Memory B cell (primary cell): ENCODE measurements around the gene UBL5.
"Not testable (repeated sequence)": the region's sequence is repeated elsewhere in the genome, so short reads cannot be mapped to it uniquely, and the experiment has no call there.

Experiments
- ATAC-seq: fragments of 150-1000 bp; cut with Tn5 transposase; 2 replicates; pipeline ENCODE4 v1.10.0; 2021; ENCODE audit warnings: low read depth, mild to moderate bottlenecking, moderate library complexity
- DNase-seq, 2 donors: peaks; one replicate each; pipeline ENCODE4 v3.0.0; 2022; ENCODE audit warnings: low spot score in 2 of 2
- H3K27ac Mint-ChIP-seq: one replicate; pipeline ENCODE4 v1.8.0; 2022; ENCODE audit warnings: mild to moderate bottlenecking, moderate library complexity, mixed read lengths
- H3K27me3 Mint-ChIP-seq: one replicate; pipeline ENCODE4 v1.8.0; 2022; ENCODE audit warnings: mixed read lengths
- H3K36me3 Mint-ChIP-seq: one replicate; pipeline ENCODE4 v1.8.0; 2022; ENCODE audit warnings: mild to moderate bottlenecking, mixed read lengths
- H3K4me1 Mint-ChIP-seq: one replicate; pipeline ENCODE4 v1.8.0; 2022; ENCODE audit warnings: mixed read lengths
- H3K4me3 Mint-ChIP-seq: one replicate; pipeline ENCODE4 v1.8.0; 2022; ENCODE audit warnings: mild to moderate bottlenecking, moderate library complexity, mixed read lengths
- H3K9me3 Mint-ChIP-seq: one replicate; pipeline ENCODE4 v1.8.0; 2022; ENCODE audit warnings: mixed read lengths

UBL5 gene

DNA sequence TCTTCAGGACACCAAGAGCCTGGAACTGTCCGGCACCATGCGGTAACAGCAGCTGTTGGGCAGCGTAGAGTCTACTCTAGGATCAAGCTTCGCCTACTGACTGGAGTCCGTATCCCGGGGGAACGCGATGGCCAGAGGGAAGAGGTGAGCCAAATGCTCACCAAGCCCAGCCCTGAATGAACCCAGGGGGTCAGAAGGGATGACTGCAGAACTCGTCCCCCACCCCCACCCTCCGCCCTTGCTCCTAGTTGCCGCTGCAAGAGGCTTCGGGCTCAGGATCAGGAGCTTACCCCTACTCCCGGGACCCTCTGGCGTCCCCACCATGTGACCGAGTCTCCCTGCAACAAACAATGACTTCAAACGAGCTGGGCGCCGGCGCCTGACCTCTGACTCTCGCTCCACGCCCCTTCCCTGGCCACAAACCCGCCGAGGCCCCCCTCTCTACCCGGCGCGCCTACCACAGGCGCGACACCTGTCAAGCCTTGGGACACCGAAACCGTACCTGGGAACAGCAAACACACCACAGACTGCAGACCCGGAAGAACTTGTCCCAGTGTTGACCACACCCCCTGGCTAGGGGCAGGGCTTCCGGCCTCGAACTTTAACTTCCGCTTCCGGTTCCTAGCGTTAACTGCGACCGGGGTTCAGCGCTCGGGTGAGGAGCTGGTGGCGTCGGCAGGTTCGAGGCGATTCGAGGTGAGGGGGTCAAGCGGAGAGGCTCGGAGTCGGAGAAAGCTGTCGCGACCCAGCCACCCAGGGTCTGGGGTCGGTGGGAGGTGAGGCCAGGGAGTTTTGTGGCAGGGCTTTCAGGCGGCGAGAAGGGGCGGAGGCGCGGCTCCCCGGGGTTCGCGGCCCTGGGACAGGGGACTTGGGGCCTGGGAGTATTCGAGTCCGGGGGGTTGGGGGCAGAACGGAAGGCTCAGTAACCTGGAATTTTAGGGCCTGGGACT lies at the start of gene UBL5:
Gene UBL5, plus strand, starts transcription at position 630 of the 950 bp plus-strand sequence. CDS start 420 bp downstream, outside the sequence.
- Mint-ChIP-seq H3K9me3 (no peaks in the 10 kb centered on the region), H3K36me3 (peaks cover 8% of the 10 kb centered on the region), H3K27me3 (no peaks in the 10 kb centered on the region), H3K4me1 (peaks cover 17% of the 10 kb centered on the region), H3K4me3 (peak within 1 kb of the TSS; percentile 97), H3K27ac (peak within 1 kb of the TSS; percentile 96)
- peak; percentile 99 for ATAC-seq
- DNase-seq: peak; percentile 75 to 82

DNA sequence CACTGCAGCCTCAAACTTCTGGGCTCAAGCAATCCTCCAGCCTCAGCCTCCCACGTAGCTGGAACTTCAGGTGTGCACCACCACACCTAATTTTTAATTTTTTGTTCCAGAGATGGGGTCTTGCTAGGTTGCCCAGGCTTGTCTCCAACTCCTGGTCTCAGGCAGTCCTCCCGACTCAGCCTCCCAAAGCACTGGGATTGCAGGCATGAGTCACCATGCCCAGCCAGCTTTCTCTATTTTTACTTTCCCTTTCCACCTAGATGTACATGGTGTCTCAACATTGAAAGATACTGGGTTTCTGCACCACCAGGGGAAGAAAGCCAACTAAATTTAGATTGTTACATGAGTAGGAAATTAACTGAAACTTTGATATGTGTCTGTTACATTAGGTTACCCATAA lies 45.4 kb upstream of the UBL5 start:
- peaks cover 14% of the 10 kb centered on the region for H3K36me3 Mint-ChIP-seq
- H3K4me1 Mint-ChIP-seq: peaks cover 8% of the 10 kb centered on the region
- no peak for ATAC-seq
- peaks cover 3% of the 10 kb centered on the region for H3K9me3 Mint-ChIP-seq
- no peak overlapping the region for H3K4me3 Mint-ChIP-seq
- H3K27me3 Mint-ChIP-seq: no peaks in the 10 kb centered on the region
- no peak for DNase-seq
- H3K27ac Mint-ChIP-seq: no peak overlapping the region

DNA sequence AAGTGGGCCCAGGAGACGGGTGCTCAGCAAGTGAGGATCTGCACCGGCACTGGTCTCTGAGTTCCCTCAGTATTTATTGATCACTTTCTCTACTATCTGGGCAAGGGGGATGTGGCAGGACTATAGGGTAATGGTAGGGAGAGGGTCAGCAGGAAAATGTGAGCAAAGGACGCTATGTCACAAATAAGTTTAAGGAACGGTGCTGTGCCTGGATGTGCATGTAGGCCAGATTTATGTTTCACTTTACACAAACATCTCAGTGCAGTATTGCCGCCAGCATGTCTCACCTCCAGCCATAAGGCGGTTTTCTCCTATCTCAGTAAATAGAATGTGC lies 43.6 kb upstream of the UBL5 start:
- not testable (repeated sequence) for H3K27me3 Mint-ChIP-seq, H3K4me1 Mint-ChIP-seq, ATAC-seq, H3K9me3 Mint-ChIP-seq, DNase-seq, H3K27ac Mint-ChIP-seq, H3K36me3 Mint-ChIP-seq
- peak overlapping the region; percentile 49 for H3K4me3 Mint-ChIP-seq

DNA sequence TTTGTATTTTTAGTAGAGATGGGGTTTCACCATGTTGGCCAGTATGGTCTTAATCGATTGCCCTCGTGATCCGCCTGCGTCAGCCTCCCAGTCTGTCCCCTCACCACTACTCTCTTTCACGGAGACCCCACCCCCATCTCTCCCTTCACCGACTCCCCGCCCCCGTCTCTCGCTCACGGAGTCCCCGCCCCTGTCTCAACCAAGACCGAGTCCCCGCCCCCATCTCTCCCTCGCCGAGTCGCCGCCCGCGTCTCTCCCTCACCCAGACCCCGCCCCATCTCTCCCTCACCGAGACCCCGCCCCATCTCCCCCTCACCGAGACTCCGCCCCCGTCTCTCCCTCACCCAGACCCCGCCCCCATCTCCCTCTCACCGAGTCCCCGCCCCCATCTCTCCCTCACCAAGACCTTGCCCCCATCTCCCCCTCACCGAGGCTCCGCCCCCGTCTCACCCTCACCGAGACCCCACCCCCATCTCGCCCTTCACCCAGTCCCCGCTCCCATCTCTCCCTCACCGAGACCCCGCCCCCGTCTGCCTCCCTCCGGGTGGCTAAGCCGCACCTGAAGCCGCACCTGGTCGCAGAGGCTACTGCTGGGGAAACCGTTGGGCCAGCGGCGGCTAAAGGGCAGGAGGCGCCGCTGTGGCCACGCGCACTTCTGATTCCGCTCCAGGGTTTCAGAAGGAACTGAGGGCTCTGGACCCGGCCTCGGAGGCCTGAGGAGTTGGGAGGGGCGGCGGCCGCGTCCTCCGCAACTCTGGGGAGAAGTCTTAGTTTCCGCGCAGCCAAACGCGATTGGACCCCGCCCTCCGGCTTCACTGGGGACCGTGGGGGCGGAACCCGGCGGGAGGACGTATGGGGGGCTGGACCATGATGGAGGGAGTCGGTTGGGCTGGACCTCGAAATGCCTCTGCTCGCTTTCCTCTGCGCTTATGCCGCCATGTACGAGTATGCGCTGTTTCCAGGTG lies 42.1 kb upstream of the UBL5 start:
- H3K36me3 Mint-ChIP-seq: peaks cover 9% of the 10 kb centered on the region

DNA sequence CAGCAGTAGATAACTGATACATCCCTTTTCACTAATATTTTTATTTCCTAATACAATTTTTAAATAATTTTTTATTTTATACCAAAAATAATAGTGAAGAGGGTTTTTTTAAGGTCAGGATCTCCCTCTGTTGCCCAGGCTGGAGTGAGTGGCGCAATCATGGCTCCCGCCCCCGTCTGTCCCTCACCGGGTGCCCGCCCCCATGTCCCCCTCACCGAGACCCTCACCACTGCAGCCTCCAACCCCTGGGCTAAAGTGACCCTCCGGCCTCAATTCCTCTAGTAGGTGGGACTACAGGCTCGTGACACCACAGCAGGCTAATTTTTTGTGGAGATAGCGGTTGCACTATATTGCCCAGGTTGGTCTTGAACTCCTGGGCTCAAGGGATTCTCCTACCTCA lies 41.4 kb upstream of the UBL5 start:
- H3K27me3 Mint-ChIP-seq: no peaks in the 10 kb centered on the region

More for the DNA sequence above, 42.1 kb upstream of the UBL5 start:
- peak; percentile 89 to 90 for DNase-seq
- Mint-ChIP-seq H3K4me3 (peak overlapping the region; percentile 89), H3K9me3 (peaks cover 2% of the 10 kb centered on the region), H3K4me1 (peaks cover 13% of the 10 kb centered on the region), H3K27ac (peak overlapping the region; percentile 93), H3K27me3 (no peaks in the 10 kb centered on the region)
- ATAC-seq: peak; percentile 80

DNA sequence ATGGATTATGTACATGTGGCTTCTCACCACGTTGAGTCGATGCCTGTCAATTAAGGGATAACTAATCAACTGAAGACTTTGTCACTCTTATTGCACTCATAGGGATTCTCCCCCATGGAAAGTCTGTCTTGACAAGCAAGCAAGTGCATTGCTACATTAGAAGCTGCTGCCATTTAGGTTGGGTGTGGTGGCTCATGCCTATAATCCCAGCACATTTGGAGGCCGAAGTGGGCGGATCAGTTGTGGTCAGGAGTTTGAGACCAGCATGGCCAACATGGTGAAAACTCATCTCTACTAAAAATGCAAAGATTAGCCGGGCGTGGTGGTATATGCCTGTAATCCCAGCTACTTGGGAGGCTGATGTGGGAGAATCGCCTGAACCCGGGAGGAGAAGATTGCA lies 40.9 kb upstream of the UBL5 start:
- no peak for DNase-seq
- Mint-ChIP-seq H3K36me3 (peaks cover 5% of the 10 kb centered on the region), H3K9me3 (peaks cover 2% of the 10 kb centered on the region), H3K4me3 (peak overlapping the region; percentile 82), H3K4me1 (peaks cover 16% of the 10 kb centered on the region), H3K27ac (no peak overlapping the region), H3K27me3 (no peaks in the 10 kb centered on the region)
- ATAC-seq: no peak

More for the DNA sequence above, 41.4 kb upstream of the UBL5 start:
- ATAC-seq (no peak), DNase-seq (no peak)
- H3K4me3 Mint-ChIP-seq: peak overlapping the region; percentile 89
- H3K4me1 Mint-ChIP-seq: peaks cover 13% of the 10 kb centered on the region
- peaks cover 2% of the 10 kb centered on the region for H3K9me3 Mint-ChIP-seq
- peaks cover 5% of the 10 kb centered on the region for H3K36me3 Mint-ChIP-seq
- peak overlapping the region; percentile 93 for H3K27ac Mint-ChIP-seq

DNA sequence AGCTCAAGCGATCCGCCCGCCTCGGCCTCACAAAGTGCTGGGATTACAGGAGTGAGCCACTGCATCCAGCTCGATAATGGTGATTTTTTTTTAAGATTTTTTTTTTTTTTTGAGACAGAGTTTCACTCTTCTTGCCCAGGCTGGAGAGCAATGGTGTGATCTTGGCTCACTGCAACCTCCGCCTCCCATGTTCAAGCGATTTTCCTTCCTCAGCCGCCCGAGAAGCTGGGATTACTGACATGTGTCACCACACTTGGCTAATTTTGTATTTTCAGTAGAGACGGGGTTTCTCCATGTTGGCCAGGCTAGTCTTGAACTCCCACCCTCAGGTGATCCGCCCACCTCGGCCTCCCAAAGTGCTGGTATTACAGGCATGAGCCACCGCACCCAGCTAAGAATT lies 39.1 kb upstream of the UBL5 start:
- H3K36me3 Mint-ChIP-seq, H3K27ac Mint-ChIP-seq, H3K27me3 Mint-ChIP-seq, H3K9me3 Mint-ChIP-seq, H3K4me3 Mint-ChIP-seq, ATAC-seq, DNase-seq: not testable (repeated sequence)
- H3K4me1 Mint-ChIP-seq: peaks cover 24% of the 10 kb centered on the region

DNA sequence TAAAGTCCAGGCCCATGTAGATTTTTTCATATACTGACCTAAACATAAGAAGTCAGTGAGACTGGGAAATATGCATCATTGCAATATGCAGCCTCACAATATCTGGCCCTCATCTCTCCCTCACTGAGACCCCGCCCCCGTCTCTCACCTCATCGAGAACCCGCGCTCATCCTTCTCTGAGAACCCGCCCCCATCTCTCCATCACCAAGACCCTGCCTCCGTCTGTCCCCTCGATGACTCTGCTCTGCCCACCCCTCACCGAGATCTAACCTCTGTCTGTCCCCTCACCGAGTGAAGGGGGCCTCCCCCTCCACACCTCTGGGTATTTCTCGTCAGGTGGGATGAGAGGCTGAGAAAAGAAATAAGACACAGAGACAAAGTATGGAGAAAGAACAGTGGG lies 38.7 kb upstream of the UBL5 start:
- peaks cover 2% of the 10 kb centered on the region for H3K9me3 Mint-ChIP-seq
- DNase-seq (no peak), ATAC-seq (no peak)
- no peaks in the 10 kb centered on the region for H3K27me3 Mint-ChIP-seq
- H3K4me3 Mint-ChIP-seq: peak overlapping the region; percentile 3
- H3K4me1 Mint-ChIP-seq: peaks cover 24% of the 10 kb centered on the region
- H3K27ac Mint-ChIP-seq: no peak overlapping the region
- H3K36me3 Mint-ChIP-seq: no peaks in the 10 kb centered on the region

DNA sequence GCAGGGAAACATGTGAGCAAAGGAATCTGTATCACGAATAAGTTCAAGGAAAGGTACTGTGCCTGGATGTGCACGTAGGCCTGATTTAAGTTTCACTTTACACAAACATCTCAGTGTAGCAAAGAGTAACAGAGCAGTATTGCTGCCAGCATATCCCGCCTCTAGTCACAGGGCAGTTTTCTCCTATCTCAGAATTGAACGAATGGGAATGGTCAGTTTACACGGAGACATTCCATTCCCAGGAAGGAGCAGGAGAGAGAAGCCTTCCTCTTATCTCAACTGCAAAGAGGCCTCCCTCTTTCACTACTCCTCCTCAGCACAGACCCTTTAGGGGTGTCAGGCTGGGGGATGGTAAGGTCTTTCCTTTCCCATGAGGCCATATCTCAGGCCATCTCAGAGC lies 38.1 kb upstream of the UBL5 start:
- peaks cover 24% of the 10 kb centered on the region for H3K4me1 Mint-ChIP-seq

DNA sequence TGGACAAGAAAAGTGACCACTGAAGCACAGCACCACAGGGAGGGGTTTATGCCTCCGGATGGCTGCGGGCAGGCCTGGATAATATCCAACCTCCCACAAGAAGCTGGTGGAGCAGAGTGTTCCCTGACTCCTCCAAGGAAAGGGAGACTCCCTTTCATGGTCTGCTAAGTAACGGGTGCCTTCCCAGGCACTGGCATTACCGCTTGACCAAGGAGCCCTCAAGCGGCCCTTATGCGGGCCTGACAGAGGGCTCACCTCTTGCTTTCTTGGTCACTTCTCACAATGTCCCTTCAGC lies 36.7 kb upstream of the UBL5 start:
- peaks cover 19% of the 10 kb centered on the region for H3K4me1 Mint-ChIP-seq
- not testable (repeated sequence) for H3K27me3 Mint-ChIP-seq, DNase-seq, H3K4me3 Mint-ChIP-seq, H3K36me3 Mint-ChIP-seq, H3K27ac Mint-ChIP-seq, H3K9me3 Mint-ChIP-seq, ATAC-seq

More for the DNA sequence above, 38.1 kb upstream of the UBL5 start:
- not testable (repeated sequence) for H3K27ac Mint-ChIP-seq, H3K9me3 Mint-ChIP-seq, H3K36me3 Mint-ChIP-seq, H3K27me3 Mint-ChIP-seq, H3K4me3 Mint-ChIP-seq, ATAC-seq, DNase-seq

DNA sequence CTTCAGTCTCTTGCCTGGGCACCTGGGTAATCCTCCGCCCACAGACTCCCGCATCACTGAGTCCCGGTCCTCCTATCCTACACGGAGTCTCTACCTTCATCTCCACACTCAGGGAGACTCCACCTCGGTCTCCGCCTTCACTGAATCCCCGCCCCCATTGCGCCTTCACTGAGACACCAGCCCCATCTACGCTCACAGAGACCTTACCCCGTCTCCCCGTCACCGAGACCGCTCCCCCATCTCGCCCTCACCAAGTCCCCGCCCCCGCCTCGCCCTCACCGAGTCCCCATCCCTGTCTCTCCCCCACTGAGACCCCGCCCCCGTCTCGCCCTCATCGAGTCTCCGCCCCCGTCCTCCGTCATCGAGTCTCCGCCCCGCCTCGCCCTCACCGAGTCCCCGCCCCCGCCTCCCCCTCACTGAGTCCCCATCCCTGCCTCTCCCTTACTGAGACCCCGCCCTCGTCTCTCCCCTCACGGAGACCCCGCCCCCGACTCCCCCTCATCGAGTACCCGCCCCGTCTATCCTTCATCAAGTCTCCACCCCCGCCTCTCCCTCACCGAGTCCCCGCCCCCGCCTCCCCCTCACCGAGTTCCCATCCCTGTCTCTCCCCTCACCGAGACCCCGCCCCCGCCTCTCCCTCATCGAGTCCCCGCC lies 36.0 kb upstream of the UBL5 start:
- peaks cover 2% of the 10 kb centered on the region for H3K9me3 Mint-ChIP-seq
- peak overlapping the region; percentile 96 for H3K4me3 Mint-ChIP-seq
- H3K27ac Mint-ChIP-seq: peak overlapping the region; percentile 98
- H3K36me3 Mint-ChIP-seq: no peaks in the 10 kb centered on the region
- ATAC-seq (peak; percentile 33), DNase-seq (peak; percentile 73 to 82)
- H3K4me1 Mint-ChIP-seq: peaks cover 19% of the 10 kb centered on the region
- H3K27me3 Mint-ChIP-seq: no peaks in the 10 kb centered on the region

DNA sequence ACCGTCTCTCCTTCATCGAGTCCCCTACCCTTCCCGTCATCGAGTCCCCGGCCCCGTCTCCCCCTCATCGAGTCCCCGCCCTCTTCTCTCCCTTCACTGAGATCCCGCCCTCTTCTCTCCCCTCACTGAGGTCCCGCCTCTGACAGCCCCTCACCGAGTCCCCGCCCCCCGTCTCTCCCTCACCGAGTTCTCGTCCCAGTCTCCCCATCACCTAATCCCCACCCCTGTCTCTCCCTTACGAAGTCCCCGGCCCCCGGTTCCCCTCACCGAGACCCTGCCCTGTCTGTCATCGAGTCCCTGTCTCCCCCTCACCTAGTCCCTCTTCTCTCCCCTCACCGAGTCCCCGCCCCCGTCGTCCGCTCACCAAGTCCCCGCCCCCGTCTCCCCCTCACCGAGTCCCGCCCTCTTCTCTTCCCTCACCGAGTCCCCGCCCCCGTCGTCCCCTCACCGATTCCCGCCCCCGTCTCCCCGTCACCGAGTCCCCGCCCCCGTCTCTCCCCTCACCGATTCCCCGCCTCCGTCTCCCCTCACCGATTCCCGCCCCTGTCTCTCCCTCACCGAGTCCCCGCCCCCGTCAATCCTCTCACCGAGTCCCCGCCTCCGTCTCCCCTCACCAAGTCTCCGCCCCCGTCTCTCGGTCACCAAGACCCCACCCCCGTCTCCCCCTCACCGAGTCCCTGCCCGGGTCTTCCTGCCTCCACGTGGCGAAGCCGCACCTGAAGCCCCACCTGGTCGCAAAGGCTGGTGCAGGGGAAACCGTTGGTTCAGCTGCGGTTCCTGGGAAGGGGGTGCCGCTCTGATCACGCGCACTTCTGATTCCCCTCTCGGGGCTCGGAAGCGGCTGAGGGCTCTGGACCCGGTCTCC lies 35.3 kb upstream of the UBL5 start:
- H3K36me3 Mint-ChIP-seq: no peaks in the 10 kb centered on the region
- H3K27ac Mint-ChIP-seq: peak overlapping the region; percentile 98

DNA sequence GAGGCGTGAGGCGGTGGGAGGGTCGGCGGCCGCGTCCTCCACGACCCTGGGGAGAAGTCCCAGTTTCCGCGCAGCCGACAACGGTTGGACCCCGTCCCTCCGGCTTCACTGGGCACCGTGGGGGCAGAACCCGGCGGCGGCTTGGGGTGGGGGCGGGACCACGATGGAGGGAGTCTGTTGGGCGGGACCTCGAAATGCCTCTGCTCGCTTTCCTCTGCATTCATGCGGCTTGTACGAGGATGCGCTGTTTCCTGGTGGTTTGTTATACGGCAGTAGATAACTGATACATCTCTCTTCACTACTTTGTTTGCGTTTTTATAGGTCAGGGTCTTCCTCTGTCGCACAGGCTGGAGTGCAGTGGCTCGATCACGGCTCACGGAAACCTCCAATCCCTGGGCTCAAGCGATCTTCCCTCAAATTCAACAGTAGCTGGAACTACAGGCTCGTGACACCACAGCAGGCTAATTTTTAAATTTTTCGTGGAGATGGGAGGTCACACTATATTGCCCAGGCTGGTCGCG lies 34.6 kb upstream of the UBL5 start:
- H3K27ac Mint-ChIP-seq: peak overlapping the region; percentile 98
- ATAC-seq (peak; percentile 6), DNase-seq (no peak)
- H3K27me3 Mint-ChIP-seq: no peaks in the 10 kb centered on the region
- no peaks in the 10 kb centered on the region for H3K9me3 Mint-ChIP-seq
- H3K4me3 Mint-ChIP-seq: peak overlapping the region; percentile 96
- peaks cover 19% of the 10 kb centered on the region for H3K4me1 Mint-ChIP-seq
- H3K36me3 Mint-ChIP-seq: no peaks in the 10 kb centered on the region

More for the DNA sequence above, 35.3 kb upstream of the UBL5 start:
- peak overlapping the region; percentile 96 for H3K4me3 Mint-ChIP-seq
- ATAC-seq: peak; percentile 54
- H3K27me3 Mint-ChIP-seq: no peaks in the 10 kb centered on the region
- peaks cover 19% of the 10 kb centered on the region for H3K4me1 Mint-ChIP-seq
- peak; percentile 86 to 93 for DNase-seq
- H3K9me3 Mint-ChIP-seq: peaks cover 2% of the 10 kb centered on the region
